DOHH2 (cell line): ENCODE results near the gene GUCY2D.

ENCODE experiments used
- CTCF ChIP-seq: fragments of 200-600 bp; sonication (generic); IDR thresholded peaks from one replicate; pipeline ENCODE4 v1.5.1; 2014; ENCODE audit warnings: antibody characterized with exemption, mild to moderate bottlenecking, low read depth, low read length; ENCODE audit not compliant: poor library complexity, severe bottlenecking
- EZH2phosphoT487 ChIP-seq: fragments of 200-600 bp; sonication (generic); IDR thresholded peaks from 2 replicates; pipeline ENCODE4 v1.6.1; 2017; ENCODE audit warnings: borderline replicate concordance, mild to moderate bottlenecking, antibody characterized with exemption, low read length, moderate library complexity, mixed read lengths

DNA sequence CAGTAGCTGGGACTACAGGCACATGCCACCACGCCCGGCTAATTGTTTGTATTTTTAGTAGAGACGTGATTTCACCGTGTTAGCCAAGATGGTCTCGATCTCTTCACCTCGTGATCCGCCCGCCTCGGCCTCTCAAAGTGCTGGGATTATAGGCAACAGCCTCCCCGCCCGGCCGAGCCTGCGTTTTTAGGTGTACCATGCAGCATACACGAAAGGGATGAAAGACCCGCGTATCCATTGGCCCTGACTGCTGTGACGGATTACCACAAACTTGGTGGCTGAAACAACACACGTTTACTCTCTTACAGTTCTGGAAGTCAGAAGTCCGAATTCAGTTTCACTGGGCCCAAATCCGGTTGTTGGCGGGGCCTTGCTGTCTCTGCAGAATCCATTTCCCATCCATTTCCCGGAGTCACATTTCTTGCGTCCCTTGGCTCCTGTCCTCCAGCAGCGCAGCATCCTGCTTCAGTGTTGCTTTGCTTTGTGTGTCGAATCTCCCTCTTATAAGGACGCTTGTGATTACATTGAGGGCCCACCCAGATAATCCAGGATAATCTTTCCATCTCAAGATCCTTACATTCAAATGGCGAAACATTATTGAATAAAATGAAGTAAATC, 8.3 kb upstream of the GUCY2D start:
- TF ChIP-seq CTCF: no peak
- TF ChIP-seq EZH2phosphoT487: no peak
